GM10248 (cell line): ENCODE measurements around the gene PNKP.

Source experiments
- CTCF ChIA-PET: fragments of 300-600 bp; sonication (Branson Sonifier 250); formaldehyde crosslinking; extraction: SDS; loops from one replicate; lab custom pipeline; 2021; ENCODE audit warnings: antibody characterized with exemption; lab: Yijun Ruan, JAX
- POLR2A ChIA-PET: fragments of 350-650 bp; sonication (Branson Sonifier 250); formaldehyde crosslinking; extraction: SDS; loops from one replicate; lab custom pipeline; 2020; ENCODE audit warnings: antibody characterized with exemption; lab: Yijun Ruan, JAX
- DNase-seq: peaks from one replicate; pipeline ENCODE4 v3.0.0; 2012; ENCODE audit errors: extremely low spot score
- CTCF ChIP-seq: IDR thresholded peaks from 2 replicates; pipeline ENCODE4 v1.5.1; 2012; ENCODE audit warnings: mild to moderate bottlenecking, low read depth; ENCODE audit errors: extremely low read depth, missing control alignments, control extremely low read depth

PNKP gene

GRCh38 chr19:49891393-49891792 is 24.0 kb upstream of the PNKP start:
- no peak for TF ChIP-seq CTCF
- CTCF ChIA-PET: interaction anchor here (0.9 to 2.0 kb wide), 4 partner anchors 14 to 37 kb away, joined by 3 to 7 read pairs (median 4); no protein-coding TSS in a partner anchor
- DNase-seq: no peak
- POLR2A ChIA-PET: interaction anchor here (0.6 to 1.9 kb wide), 5 partner anchors 20 to 955 kb away, joined by 3 to 8 read pairs (median 4); partner anchors contain the start of gene NUP62

- CTCF ChIA-PET: interaction anchor here (0.8 to 2.0 kb wide), 11 partner anchors 9 to 40 kb away, joined by 3 to 10 read pairs (median 4); partner anchors contain the start of genes AKT1S1, PTOV1 and TBC1D17
- POLR2A ChIA-PET: interaction anchor here (0.6 to 1.9 kb wide), 6 partner anchors 14 to 75 kb away, joined by 3 to 9 read pairs (median 6); partner anchors contain the start of genes AKT1S1, ATF5, NUP62 and TBC1D17
- no peak for TF ChIP-seq CTCF
- peak; percentile 84 for DNase-seq
These were observed 23.3 kb upstream of the PNKP start for GRCh38 chr19:49890349-49891311.

- POLR2A ChIA-PET: interaction anchor here (1.0 to 1.2 kb wide), 3 partner anchors 13 to 40 kb away, joined by 4 to 9 read pairs (median 8); partner anchors contain the start of genes AKT1S1, ATF5, NUP62 and TBC1D17
- TF ChIP-seq CTCF: peak; percentile 79
- peak; percentile 60 for DNase-seq
- CTCF ChIA-PET: interaction anchor here (0.9 to 2.0 kb wide), 8 partner anchors 10 to 38 kb away, joined by 3 to 10 read pairs (median 4); partner anchors contain the start of genes AKT1S1 and TBC1D17
These were observed 22.4 kb upstream of the PNKP start for GRCh38 chr19:49889687-49890348.

GRCh38 chr19:49889038-49889686 is 21.8 kb upstream of the PNKP start:
- TF ChIP-seq CTCF: no peak
- DNase-seq: no peak
- CTCF ChIA-PET: interaction anchor here (1.6 to 2.0 kb wide), 2 partner anchors 13 to 18 kb away, joined by 4 to 7 read pairs; no protein-coding TSS in a partner anchor
- POLR2A ChIA-PET: interaction anchor here (1.0 kb wide), 1 partner anchor 12 kb away, joined by 3 read pairs; the partner anchor contains the start of gene AKT1S1

- no peak for TF ChIP-seq CTCF
- ChIA-PET CTCF (interaction anchor here (1.2 kb wide), 1 partner anchor 9 kb away, joined by 3 read pairs; the partner anchor contains the start of gene IL4I1), POLR2A (interaction anchor here (0.6 to 1.0 kb wide), 4 partner anchors 11 to 32 kb away, joined by 3 to 4 read pairs (median 3); partner anchors contain the start of gene AKT1S1)
- no peak for DNase-seq
These were observed 21.1 kb upstream of the PNKP start for GRCh38 chr19:49888510-49888824.
